Activated CD4-positive, alpha-beta T cell treated with anti-CD3 and anti-CD28 coated beads, Interleukin-10, Interleukin-2, amounts not matched to agents 100 ng/mL and 50 ng/mL, durations not matched to agents 16 hours and 8 hours (primary cell): ENCODE results near the gene RASD1.

Source experiments
- DNase-seq: peaks from one replicate; pipeline ENCODE4 v3.0.0-alpha.2; 2020

The RASD1 gene

GRCh38 chr17:17509601-17510425 lies 13.6 kb upstream of the RASD1 start:
- DNase-seq, result no peak

DNA sequence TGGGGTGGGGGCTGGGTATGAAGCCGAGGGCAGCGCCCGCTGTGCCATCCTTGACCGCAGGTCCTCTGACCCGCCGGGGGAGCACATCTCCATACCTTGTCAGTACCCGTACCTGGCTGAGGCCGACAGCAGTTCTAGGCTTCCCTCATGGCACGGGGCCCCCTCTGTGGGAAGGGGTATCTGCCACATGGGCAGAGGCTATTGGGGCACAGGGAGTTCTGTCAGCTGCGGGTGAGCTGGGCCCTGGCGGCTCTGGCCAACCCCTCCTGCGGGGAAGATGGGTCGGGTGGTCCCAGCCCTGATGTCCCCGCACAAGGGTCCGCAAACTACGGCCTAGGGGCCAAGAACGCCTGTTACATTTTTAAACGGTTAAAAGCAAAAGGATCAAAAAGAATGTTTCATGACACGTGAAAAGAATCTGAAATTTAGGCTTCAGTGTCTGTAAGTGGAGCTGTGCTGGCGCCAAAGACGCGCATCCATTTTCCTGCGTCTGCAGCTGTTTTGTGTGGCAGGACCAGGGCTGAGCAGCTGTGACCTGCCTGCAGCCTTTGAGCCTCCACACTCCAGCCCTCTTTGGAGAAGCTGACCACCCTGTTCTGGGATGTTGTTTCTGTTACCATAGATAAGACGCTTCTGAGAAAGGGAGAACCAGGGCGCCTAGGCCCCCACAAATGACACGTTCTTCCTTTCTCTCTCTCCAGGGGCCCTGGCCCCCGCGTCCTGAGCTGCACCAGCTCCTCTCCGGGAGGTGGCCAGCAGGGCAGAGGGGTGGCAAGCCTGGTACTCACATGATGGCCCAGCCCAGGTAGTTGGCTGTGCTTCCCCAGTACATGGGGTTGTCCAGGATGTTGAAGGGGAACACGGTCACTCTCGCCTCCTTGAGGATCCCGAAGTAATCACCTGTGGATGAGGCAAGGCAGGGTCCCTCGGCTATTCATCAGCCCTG lies 12.7 kb upstream of the RASD1 start:
- DNase-seq, result no peak

DNA sequence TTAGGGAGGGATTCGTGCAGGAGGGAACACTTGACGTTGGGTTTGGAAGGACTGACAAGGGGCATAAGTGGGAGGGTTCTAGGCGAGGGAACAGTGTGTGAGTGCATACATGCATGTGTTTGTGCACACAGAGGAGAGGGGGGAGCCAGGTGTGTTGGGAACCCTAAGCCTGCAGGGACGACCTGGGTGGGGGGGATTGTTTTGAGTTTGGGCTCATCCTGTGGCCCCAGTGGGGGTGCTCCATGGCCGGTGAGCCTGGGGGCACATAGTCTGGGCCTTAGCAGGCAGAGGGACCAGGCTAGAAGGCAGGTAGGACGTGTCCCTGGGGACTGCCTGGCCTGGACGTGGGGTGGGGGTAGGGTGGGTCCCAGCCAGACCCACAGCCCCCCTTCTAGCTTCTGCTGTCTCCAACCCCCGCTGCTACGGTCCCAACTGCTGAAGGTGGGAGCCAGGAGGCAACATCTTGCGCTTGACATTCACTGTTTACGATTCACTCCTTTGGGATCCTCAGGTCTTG lies 11.9 kb upstream of the RASD1 start:
- no peak for DNase-seq

- no peak for DNase-seq
Observed at GRCh38 chr17:17507465-17508011, 11.3 kb upstream of the RASD1 start.

GRCh38 chr17:17506893-17507464 lies 10.8 kb upstream of the RASD1 start:
- DNase-seq, result no peak

DNA sequence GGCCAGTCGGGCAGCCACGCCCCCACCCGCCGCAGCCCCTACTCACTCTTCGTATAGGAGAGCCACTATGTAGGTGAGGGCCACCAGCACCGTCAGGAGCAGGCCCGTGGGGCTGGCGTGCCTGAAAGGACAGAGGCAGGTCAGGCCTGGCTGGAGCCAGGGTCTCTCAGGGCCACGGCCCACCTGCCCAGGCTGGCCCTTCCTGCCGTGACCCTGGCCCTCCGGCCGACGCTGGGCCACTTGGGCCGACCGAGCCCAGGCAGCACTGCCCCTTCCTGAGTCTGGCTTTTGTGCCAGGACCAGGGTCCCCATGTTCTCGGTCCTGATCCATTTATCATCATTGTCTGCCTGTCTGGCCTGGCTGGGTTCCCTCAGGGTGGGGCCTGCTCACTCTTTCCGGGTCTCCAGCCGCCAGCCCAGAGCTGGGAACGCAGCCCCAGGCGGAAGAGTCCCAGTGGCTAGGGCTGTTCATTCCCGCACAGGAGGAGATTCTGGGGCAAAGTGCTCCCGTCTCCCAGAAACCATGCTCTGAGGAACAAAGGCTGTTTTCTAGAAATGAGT lies 10.1 kb upstream of the RASD1 start:
- no peak for DNase-seq

DNA sequence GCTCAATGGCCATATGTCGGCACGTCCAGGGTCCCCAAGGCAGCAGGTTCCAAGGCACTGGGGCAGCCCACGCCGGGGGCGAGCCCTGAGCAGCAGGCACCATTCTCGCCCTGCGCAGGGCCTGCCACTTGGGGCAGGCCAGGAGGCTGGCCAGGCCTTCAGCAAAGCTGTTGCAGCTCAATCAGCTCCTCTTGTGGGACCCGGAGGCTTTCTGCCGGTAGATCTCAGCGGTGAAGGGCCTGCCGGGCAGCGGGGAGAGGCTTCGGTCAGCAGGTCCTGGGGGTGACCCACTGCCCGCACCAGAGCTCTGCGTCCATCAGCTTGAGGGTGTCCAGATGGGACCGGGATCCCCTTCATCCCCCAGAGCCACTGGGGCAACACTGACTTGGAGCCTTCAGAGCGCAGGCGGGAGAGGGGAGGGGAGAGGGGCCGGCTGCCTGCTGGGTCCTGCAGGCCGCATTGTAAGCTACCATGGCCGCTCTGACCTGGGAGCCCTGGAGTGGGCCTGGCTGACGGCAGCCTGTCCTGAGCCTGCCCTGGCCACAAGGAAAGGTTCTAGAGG lies 9.5 kb upstream of the RASD1 start:
- DNase-seq, result no peak

DNA sequence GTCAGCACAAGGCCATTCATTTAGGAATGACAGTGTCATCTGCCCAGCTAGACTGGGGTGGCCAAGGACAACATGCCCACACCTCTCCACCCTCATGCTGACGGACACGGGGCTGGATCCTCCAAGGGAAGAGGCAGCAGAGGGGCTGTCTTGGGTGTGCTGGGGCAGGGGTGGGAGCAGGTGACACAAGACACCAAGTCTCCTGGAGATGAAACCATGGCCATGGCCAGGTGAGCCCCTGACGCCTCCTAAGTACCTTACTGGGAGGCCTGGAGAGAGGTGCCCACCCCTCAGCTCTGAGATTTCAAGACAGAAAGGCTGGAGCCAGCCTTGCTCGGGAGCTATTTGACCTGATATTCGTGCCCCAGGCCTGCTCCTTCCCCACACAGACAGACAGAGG lies 9.0 kb upstream of the RASD1 start:
- no peak for DNase-seq

DNA sequence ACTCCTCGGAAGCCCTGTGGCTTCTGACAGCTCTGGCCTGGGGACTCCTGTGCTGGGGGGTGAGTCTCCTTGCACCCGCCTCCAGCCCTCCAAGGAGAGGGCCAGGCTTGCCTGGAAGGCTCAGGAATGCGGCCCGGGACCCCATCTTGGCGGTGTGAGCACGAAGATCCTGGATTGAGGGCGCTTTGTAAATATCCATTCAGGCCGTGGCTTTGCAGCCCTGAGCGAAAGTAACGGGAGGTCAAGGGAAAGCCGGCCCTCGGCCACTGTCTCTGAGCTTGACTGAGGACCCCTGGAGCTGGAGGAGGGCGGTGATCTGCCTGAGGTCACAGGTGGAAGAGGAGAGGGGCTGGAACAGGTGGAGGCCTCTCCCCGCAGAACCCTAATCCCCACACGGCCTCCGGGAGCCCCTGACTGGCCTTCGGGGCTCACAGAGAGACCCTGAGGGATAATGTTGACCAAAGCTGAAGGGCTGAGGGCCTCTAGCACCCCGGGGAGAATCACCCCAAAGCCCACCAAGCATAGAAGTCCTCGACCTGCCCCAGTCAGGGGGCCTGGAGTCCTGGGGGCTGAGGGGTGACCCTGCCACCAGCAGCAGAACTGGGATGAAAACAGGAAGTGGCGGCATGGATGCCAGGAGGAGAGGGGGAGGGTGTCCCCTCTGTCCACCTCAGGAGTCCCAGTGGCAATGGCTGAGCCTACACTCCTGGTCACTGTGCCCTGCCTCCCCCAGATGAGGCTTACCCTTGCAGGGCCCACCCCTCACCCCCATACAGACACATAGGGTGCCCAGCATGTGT lies 8.3 kb upstream of the RASD1 start:
- no peak for DNase-seq

GRCh38 chr17:17503566-17504130 lies 7.5 kb upstream of the RASD1 start:
- DNase-seq, result no peak

DNA sequence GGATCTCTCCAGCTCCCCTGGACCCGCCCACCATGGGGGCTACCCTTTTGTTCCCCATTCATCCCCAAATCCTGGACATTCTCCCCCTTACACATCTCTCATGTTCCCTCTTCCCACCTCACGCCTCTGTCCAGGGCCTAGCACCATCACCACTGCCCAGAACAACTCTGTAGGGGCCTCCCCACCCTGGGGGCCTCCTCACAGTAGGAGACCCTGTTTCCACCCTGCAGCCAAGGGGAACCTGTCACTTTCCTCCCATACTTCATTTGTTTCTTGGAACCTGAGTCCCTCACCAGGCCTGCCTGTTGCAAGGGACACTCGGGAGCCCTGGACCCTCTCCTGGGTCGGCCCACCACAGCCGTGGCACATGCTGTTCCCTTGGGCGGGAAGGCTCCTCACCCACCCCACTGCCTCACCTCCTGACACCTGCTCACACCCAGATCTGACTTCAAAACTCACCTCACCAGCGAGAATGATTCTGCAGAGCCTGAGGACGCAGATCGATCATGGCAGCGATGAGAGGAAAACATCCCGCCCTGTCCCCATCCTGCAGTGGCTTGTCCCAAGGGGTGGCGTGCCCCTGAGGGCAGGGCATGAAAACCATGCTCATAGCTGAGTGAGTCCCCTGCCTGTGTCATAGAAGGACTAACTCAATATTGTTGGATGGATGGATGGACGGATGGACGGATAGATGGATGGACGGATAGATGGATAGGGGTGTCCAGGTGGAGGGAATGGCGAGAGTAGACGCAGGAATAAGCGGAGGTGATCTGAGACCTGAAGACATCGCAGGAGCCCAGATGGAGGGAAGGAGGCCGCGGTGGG lies 6.8 kb upstream of the RASD1 start:
- no peak for DNase-seq

GRCh38 chr17:17500999-17501605 lies 4.9 kb upstream of the RASD1 start:
- no peak for DNase-seq

- no peak for DNase-seq
Observed at GRCh38 chr17:17499402-17500145, 3.4 kb upstream of the RASD1 start.

DNA sequence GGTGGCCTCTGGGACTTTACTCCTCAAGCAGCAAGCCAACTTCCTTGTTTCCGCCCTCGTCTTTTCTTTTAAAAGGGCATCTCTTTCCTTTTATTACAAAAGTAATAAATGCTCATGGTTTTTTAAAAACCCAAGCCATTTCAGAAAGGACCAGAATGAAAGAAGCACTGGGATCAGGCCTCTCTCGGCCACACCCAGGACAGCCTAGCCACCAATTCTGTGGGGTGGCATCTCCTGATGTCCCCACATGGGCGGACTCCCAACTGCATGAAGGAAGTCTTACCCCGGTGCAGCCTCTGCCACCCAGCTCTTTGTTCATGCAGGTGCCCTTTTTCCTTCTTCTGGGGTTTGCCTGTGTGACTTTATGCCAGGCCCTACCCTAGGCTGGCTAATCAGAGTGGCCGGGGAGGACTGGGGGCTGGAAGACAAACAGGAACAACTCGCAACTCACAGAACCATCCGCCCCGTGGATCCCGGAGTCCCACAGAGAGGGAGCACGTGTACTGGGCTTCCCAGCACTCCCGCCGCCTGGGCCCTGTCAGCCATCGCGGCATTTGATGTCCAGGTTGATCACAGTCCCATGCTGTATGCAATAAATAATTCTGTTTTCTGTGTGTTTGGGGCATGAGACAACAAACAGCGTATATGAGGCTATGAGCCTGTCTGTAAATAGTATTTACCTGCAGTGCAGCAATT lies 2.6 kb upstream of the RASD1 start:
- no peak for DNase-seq

DNA sequence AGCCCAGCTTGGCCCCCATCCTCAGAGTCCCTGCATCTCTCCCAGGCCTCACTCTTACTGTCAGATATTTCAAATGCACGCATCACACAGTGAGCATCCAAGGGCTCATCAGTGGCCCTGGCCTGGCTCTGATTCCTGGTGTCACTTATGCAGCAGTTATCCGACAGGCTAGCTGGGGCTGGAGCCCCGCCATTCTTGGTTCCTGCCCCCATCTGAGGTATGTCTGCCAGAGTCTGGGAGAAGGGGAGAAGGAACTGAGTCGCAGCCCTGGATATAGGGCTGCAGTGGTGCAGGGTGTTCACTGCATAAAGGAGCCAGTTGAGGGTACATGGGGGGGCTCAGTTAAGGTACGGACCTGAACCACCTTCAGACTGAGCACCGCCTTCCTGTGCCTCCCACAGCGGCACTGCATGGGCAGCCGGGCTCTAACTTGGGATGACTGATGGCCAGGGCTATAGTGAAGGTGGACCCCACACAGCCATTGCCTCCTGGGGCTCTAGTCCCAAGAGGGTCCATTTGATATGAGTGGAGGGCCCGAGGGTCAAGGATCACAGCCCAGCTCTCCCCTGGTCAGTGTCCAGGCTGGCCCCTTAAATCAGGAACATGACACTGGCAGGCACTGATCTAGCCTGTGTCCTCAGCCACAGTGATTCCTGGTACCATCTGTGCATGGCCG lies 1.8 kb upstream of the RASD1 start:
- DNase-seq, result no peak

GRCh38 chr17:17497065-17497844 lies 1.1 kb upstream of the RASD1 start:
- DNase-seq, result no peak
